Measurements from ENCODE around the gene CYB561D2. TPM values are rescaled to one million over a fixed set of nuclear protein-coding genes. Genes with fewer than 3 reads are reported as not detected.

CYB561D2 gene
- total and polyA plus RNA-seq, 2 of the 13 experiments (the other 11 are each of a cell fraction or from before 2014, with no cell fraction given) = 11.1 to 17.2 TPM

DNA sequence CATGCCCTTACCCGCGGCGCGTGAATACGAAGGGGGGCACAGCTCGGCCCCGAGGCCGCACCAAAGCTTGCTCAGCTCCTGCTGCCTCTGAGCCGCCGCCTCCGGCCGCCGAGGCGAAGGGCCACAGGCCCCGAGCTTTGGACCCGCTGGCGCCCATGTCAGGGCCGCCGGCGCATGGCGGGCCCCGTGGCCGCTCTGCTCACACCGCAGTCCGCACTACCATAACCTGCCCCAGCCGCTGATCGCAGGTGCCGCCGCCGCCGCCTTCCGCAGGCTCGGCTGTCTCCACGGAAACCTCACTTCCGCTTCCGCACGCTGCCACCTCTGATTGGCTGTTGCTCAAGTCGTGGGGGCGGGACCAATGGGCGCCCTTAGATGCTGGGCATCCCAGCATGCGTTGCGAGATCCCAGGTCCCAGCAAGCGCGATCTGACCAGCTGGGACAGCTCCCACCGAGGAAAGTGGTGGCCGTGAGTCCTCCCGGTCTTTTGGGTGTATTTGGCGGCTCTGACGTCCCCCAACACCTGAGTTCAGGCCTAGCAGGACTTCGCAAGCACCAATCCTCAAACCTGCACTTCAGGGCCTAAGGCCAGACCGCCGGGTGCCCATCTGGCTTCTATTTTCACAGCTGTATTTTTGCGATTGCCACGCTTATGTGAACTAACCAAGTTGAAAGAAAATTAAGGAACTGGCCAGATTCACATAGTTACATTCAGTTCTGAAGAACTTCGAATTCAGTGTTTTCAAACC lies 22.5 kb upstream of the CYB561D2 start, which contains the start of gene TUSC2 (continued):
- TF ChIP-seq, protein P1, sequence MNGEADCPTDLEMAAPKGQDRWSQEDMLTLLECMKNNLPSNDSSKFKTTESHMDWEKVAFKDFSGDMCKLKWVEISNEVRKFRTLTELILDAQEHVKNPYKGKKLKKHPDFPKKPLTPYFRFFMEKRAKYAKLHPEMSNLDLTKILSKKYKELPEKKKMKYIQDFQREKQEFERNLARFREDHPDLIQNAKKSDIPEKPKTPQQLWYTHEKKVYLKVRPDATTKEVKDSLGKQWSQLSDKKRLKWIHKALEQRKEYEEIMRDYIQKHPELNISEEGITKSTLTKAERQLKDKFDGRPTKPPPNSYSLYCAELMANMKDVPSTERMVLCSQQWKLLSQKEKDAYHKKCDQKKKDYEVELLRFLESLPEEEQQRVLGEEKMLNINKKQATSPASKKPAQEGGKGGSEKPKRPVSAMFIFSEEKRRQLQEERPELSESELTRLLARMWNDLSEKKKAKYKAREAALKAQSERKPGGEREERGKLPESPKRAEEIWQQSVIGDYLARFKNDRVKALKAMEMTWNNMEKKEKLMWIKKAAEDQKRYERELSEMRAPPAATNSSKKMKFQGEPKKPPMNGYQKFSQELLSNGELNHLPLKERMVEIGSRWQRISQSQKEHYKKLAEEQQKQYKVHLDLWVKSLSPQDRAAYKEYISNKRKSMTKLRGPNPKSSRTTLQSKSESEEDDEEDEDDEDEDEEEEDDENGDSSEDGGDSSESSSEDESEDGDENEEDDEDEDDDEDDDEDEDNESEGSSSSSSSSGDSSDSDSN (CRISPR knock-in tag; IDR thresholded peaks at IDR 0.05) = peak; percentile 25
- peak; percentile 81; the same call in 1 of the 2 replicates for TF ChIP-seq KDM5B (CRISPR knock-in tag; IDR thresholded peaks at IDR 0.05; ENCODE audit: borderline replicate concordance)
- TF ChIP-seq MXI1 (IDR thresholded peaks at IDR 0.05; ENCODE audit: borderline replicate concordance, low read depth, low read length) = peak; percentile 90; the same call in 1 of the 3 replicates
- no peak for TF ChIP-seq DNMT3B (CRISPR knock-in tag; conservative IDR thresholded peaks at IDR 0.05)
- no peak for TF ChIP-seq SRF (IDR thresholded peaks at IDR 0.05; ENCODE audit: low read depth, low read length)
- TF ChIP-seq SYNCRIP (IDR thresholded peaks at IDR 0.05; ENCODE audit: insufficient read depth, low read depth, low read length) = no peak
- TF ChIP-seq ZNF205 (CRISPR knock-in tag; IDR thresholded peaks at IDR 0.05) = no peak
- no peak for TF ChIP-seq TBL1XR1 (IDR thresholded peaks at IDR 0.05; ENCODE audit: borderline replicate concordance, low read length, partially characterized antibody)
- 0 out of 2 replicates have a peak, but pooled peaks have one; percentile 32 for TF ChIP-seq NFE2 (CRISPR knock-in tag; IDR thresholded peaks at IDR 0.05)
- TF ChIP-seq ZMYM4 (CRISPR knock-in tag; IDR thresholded peaks at IDR 0.05) = peak; percentile 33; the same call in 1 of the 2 replicates
- TF ChIP-seq, protein P2, sequence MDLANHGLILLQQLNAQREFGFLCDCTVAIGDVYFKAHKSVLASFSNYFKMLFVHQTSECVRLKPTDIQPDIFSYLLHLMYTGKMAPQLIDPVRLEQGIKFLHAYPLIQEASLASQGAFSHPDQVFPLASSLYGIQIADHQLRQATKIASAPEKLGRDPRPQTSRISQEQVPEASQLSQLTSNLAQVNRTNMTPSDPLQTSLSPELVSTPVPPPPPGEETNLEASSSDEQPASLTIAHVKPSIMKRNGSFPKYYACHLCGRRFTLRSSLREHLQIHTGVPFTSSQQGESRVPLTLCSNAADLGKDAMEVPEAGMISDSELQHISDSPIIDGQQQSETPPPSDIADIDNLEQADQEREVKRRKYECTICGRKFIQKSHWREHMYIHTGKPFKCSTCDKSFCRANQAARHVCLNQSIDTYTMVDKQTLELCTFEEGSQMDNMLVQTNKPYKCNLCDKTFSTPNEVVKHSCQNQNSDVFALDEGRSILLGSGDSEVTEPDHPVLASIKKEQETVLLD (CRISPR knock-in tag; IDR thresholded peaks at IDR 0.05; ENCODE audit: low read depth) = 0 out of 2 replicates have a peak, but pooled peaks have one; percentile 12
- 0 out of 2 replicates have a peak, but pooled peaks have one; percentile 39 for TF ChIP-seq ARNT2 (CRISPR knock-in tag; IDR thresholded peaks at IDR 0.05; ENCODE audit: low read depth)
- no peak for TF ChIP-seq FOXA1 (IDR thresholded peaks at IDR 0.05)
- peak; percentile 14; the same call in 1 of the 2 replicates for TF ChIP-seq FOXA1 (CRISPR knock-in tag; IDR thresholded peaks at IDR 0.05)
- 0 out of 2 replicates have a peak, but pooled peaks have one; percentile 56 for TF ChIP-seq ZNF891 (CRISPR knock-in tag; IDR thresholded peaks at IDR 0.05)
- TF ChIP-seq MIXL1 (CRISPR knock-in tag; IDR thresholded peaks at IDR 0.05) = 0 out of 2 replicates have a peak, but pooled peaks have one; percentile 39
- TF ChIP-seq, protein P3, sequence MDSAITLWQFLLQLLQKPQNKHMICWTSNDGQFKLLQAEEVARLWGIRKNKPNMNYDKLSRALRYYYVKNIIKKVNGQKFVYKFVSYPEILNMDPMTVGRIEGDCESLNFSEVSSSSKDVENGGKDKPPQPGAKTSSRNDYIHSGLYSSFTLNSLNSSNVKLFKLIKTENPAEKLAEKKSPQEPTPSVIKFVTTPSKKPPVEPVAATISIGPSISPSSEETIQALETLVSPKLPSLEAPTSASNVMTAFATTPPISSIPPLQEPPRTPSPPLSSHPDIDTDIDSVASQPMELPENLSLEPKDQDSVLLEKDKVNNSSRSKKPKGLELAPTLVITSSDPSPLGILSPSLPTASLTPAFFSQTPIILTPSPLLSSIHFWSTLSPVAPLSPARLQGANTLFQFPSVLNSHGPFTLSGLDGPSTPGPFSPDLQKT (CRISPR knock-in tag; IDR thresholded peaks at IDR 0.05; ENCODE audit: borderline replicate concordance) = no peak
- no peak; the same call in 1 of the 2 replicates for TF ChIP-seq ZKSCAN8 (CRISPR knock-in tag; IDR thresholded peaks at IDR 0.05; ENCODE audit: borderline replicate concordance)
- TF ChIP-seq ZNF207 (IDR thresholded peaks at IDR 0.05; ENCODE audit: borderline replicate concordance) = no peak
- no peak for TF ChIP-seq PTBP1 (IDR thresholded peaks at IDR 0.05; ENCODE audit: low read depth, low read length, poor library complexity, severe bottlenecking)
- peak; percentile 90 for TF ChIP-seq KDM5A (IDR thresholded peaks at IDR 0.05; ENCODE audit: borderline replicate concordance, low read length)
- TF ChIP-seq, protein P4, sequence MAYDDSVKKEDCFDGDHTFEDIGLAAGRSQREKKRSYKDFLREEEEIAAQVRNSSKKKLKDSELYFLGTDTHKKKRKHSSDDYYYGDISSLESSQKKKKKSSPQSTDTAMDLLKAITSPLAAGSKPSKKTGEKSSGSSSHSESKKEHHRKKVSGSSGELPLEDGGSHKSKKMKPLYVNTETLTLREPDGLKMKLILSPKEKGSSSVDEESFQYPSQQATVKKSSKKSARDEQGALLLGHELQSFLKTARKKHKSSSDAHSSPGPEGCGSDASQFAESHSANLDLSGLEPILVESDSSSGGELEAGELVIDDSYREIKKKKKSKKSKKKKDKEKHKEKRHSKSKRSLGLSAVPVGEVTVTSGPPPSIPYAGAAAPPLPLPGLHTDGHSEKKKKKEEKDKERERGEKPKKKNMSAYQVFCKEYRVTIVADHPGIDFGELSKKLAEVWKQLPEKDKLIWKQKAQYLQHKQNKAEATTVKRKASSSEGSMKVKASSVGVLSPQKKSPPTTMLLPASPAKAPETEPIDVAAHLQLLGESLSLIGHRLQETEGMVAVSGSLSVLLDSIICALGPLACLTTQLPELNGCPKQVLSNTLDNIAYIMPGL (CRISPR knock-in tag; IDR thresholded peaks at IDR 0.05; ENCODE audit: borderline replicate concordance in 1 of 2, low read depth in 1 of 2) = peak in 1 of 2 experiments; percentile 58; a peak in 2 of 4 replicates
